Uterus (tissue), 2 donors: ENCODE data around the gene EIF2B1.

ENCODE experiments used
- POLR2A ChIP-seq, 2 donors: fragments of 450-650 bp; IDR thresholded peaks; one replicate each; pipeline ENCODE4 v1.6.1; 2016; ENCODE audit warnings: antibody characterized with exemption in 2 of 2, mild to moderate bottlenecking in 1 of 2, moderate library complexity in 1 of 2
- TF ChIP-seq, protein P1 (sequence below), 4 experiments: fragments of 200-600 bp in 2 of 4; fragments of 450-650 bp in 2 of 4; sonication (generic) in 2 of 4; IDR thresholded peaks; one replicate each; pipeline ENCODE4 v1.5.1; 2016 to 2019; ENCODE audit warnings: antibody characterized with exemption in 4 of 4, mild to moderate bottlenecking in 2 of 4, moderate library complexity in 1 of 4

DNA sequence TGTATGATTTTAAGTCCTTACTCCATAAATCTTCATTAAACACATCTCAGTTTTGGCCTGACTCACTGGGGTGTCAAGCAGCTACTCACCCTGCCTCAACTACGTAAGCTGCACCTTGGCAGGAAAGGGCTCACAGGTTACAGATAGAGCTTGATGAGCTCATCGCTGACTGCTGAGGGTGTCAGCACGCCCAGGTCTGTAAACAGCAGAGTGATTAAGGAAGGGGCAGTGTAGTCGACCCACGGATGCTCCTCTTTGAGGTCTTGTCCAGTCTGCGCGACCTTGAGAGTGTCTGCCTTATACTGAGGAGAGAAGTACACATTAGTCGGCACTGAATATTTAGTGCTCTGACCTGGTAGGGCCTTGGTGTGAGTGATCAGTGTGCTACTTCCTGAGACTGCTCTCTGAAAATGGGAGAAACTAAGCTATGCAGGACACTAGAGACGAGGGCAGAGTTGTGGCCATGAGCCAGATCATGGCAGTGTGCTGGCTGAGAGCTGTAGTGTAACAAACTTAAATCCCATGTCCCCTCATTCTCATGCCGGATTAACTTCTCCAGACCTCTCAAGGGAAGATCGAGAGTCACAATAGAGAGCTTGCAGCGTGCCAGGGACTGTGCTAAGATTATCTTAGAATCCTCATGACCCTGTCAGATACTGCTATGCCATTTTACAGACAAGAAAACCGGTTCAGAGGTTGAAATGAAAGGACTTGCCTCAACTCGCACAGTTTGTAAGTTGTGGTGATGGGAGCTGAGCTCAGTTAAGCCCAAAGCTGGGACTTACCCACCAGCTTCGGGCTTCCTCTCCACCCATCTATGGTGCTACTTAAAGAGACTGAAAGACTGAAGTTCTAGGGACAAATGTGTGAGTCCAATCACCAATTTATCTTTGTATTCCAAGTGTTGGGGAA, 11.6 kb downstream of the EIF2B1 start:
- no peak for TF ChIP-seq POLR2A (IDR thresholded peaks at IDR 0.05)
- TF ChIP-seq, protein P1, sequence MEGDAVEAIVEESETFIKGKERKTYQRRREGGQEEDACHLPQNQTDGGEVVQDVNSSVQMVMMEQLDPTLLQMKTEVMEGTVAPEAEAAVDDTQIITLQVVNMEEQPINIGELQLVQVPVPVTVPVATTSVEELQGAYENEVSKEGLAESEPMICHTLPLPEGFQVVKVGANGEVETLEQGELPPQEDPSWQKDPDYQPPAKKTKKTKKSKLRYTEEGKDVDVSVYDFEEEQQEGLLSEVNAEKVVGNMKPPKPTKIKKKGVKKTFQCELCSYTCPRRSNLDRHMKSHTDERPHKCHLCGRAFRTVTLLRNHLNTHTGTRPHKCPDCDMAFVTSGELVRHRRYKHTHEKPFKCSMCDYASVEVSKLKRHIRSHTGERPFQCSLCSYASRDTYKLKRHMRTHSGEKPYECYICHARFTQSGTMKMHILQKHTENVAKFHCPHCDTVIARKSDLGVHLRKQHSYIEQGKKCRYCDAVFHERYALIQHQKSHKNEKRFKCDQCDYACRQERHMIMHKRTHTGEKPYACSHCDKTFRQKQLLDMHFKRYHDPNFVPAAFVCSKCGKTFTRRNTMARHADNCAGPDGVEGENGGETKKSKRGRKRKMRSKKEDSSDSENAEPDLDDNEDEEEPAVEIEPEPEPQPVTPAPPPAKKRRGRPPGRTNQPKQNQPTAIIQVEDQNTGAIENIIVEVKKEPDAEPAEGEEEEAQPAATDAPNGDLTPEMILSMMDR (IDR thresholded peaks at IDR 0.05), result no peak
